Fibroblast of lung (primary cell): ENCODE results near the gene BCAS1.

Experiments used
- CTCF ChIP-seq, 2 donors: IDR thresholded peaks in 1 of 2; conservative IDR thresholded peaks in 1 of 2; 1 replicate in 1 of 2; 2 replicates in 1 of 2; pipeline ENCODE4 v1.5.1; 2011 to 2012; ENCODE audit warnings: low read length in 2 of 2, control low read depth in 1 of 2, inconsistent platforms in 1 of 2, low read depth in 1 of 2, mild to moderate bottlenecking in 1 of 2
- EZH2 ChIP-seq: IDR thresholded peaks from 2 replicates; pipeline ENCODE4 v1.5.1; 2012; ENCODE audit warnings: low read length, control low read depth, mild to moderate bottlenecking; ENCODE audit errors: missing control alignments

- no peak for TF ChIP-seq CTCF (conservative IDR thresholded peaks at IDR 0.05 in 1 of 2, IDR thresholded peaks at IDR 0.05 in 1 of 2; ENCODE audit: low read depth in 1 of 2, low read length in 2 of 2)
- TF ChIP-seq EZH2, result no peak
Observed at GRCh38 chr20:54040531-54040930, 29.9 kb downstream of the BCAS1 start.
